Fibroblast of skin of back (primary cell): ENCODE measurements around the gene UGDH.
"Not testable (repeated sequence)": the region's sequence is repeated elsewhere in the genome, so short reads cannot be mapped to it uniquely, and the experiment has no call there.

Source experiments
- DNase-seq: peaks from one replicate; pipeline ENCODE4 v3.0.0-alpha.2; 2013

UGDH gene

GRCh38 chr4:39528061-39528465, 824 bp upstream of the UGDH start:
- DNase-seq = peak; percentile 84

- DNase-seq = no peak
These were observed 409 bp downstream of the UGDH start for GRCh38 chr4:39526765-39527295.

- DNase-seq = no peak
These were observed 1.2 kb downstream of the UGDH start for GRCh38 chr4:39525822-39526690.

- no peak for DNase-seq
These were observed 2.9 kb downstream of the UGDH start for GRCh38 chr4:39524161-39524957.

- DNase-seq = no peak
These were observed 5.2 kb downstream of the UGDH start for GRCh38 chr4:39522068-39522467.

- DNase-seq = peak; percentile 86
These were observed 5.9 kb downstream of the UGDH start for GRCh38 chr4:39521253-39521919.

- DNase-seq = no peak
These were observed 8.8 kb downstream of the UGDH start for GRCh38 chr4:39518484-39518883.

- no peak for DNase-seq
These were observed 10.8 kb downstream of the UGDH start for GRCh38 chr4:39516407-39516966.

GRCh38 chr4:39515669-39516401, 11.4 kb downstream of the UGDH start:
- not testable (repeated sequence) for DNase-seq

GRCh38 chr4:39514888-39515401, 12.3 kb downstream of the UGDH start:
- DNase-seq = peak; percentile 70

GRCh38 chr4:39514266-39514665, 13.0 kb downstream of the UGDH start:
- not testable (repeated sequence) for DNase-seq

GRCh38 chr4:39510348-39510929, 16.8 kb downstream of the UGDH start:
- no peak for DNase-seq

GRCh38 chr4:39505581-39505980, 21.7 kb downstream of the UGDH start:
- no peak for DNase-seq

GRCh38 chr4:39504538-39504937, 22.7 kb downstream of the UGDH start:
- DNase-seq = peak; percentile 56

- peak; percentile 94 for DNase-seq
These were observed 24.6 kb downstream of the UGDH start for GRCh38 chr4:39502664-39503035.

GRCh38 chr4:39502019-39502663, 25.1 kb downstream of the UGDH start:
- DNase-seq = peak; percentile 98

- peak; percentile 55 for DNase-seq
These were observed 28.6 kb downstream of the UGDH start for GRCh38 chr4:39498727-39499020.

GRCh38 chr4:39497909-39498726, 29.1 kb downstream of the UGDH start:
- no peak for DNase-seq

- peak; percentile 33 for DNase-seq
These were observed 31.6 kb downstream of the UGDH start for GRCh38 chr4:39495446-39496213.
